ENCODE data around the gene DBX1.

- TF ChIP-seq GATA2 (IDR thresholded peaks at IDR 0.05; ENCODE audit: low read depth, low read length): no peak
- no peak for TF ChIP-seq GATA3 (IDR thresholded peaks at IDR 0.05; ENCODE audit: low read depth, low read length)
Observed at GRCh38 chr11:20114588-20114987, 45.7 kb downstream of the DBX1 start.
